Right lobe of liver (tissue), 6 donors: ENCODE data around the gene DCLRE1B. TPM values are rescaled to one million over a fixed set of nuclear protein-coding genes. Genes with fewer than 3 reads are reported as not detected.
"Not testable (repeated sequence)": the region's sequence is repeated elsewhere in the genome, so short reads cannot be mapped to it uniquely, and the experiment has no call there.

Experiments
- ATAC-seq, 4 donors: fragments of 200-7000 bp; cut with Tn5 transposase; one replicate each; pipeline ENCODE4 v1.9.1; 2020; ENCODE audit warnings: mild to moderate bottlenecking in 4 of 4, moderate library complexity in 4 of 4
- DNase-seq, 3 donors: peaks; one replicate each; pipeline ENCODE4 v3.0.0-alpha.2; 2020
- H3K27ac ChIP-seq, 3 donors: fragments of 200-600 bp; one replicate each; pipeline ENCODE4 v1.8.0; 2022
- H3K27me3 ChIP-seq, 2 donors: fragments of 200-600 bp; one replicate each; pipeline ENCODE4 v1.8.0; 2022
- H3K36me3 ChIP-seq, 4 donors: fragments of 200-600 bp; sonication (generic) in 1 of 4; one replicate each; pipeline versions ENCODE4 v1.5.1 to v1.8.0; 2017 to 2022; ENCODE audit warnings: control low read depth in 1 of 4
- H3K4me1 ChIP-seq, 4 donors: fragments of 200-600 bp; sonication (generic) in 1 of 4; one replicate each; pipeline versions ENCODE4 v1.5.1 to v1.8.0; 2017 to 2022; ENCODE audit warnings: control low read depth in 1 of 4
- H3K4me3 ChIP-seq, 3 donors: fragments of 200-600 bp; one replicate each; pipeline ENCODE4 v1.8.0; 2022
- H3K9me3 ChIP-seq, 4 donors: fragments of 200-600 bp; sonication (generic) in 1 of 4; one replicate each; pipeline versions ENCODE4 v1.5.1 to v1.8.0; 2017 to 2022; ENCODE audit warnings: control low read depth in 1 of 4
- POLR2A ChIP-seq: fragments of 450-650 bp; IDR thresholded peaks from one replicate; pipeline ENCODE4 v1.6.1; 2017; ENCODE audit warnings: antibody characterized with exemption, mild to moderate bottlenecking
- WGBS: methylation state at CpG from one replicate; pipeline ENCODE4 v1.1.6; 2018; ENCODE audit warnings: low coverage, low lambda C conversion rate; ENCODE audit not compliant: insufficient coverage; ENCODE audit errors: missing lambda C conversion rate; 5-methylcytosine and 5-hydroxymethylcytosine counted together
- intact Hi-C, 2 donors: fragments of 100-400 bp; cut with DNase I; formaldehyde crosslinking; loops; one replicate each; pipeline versions ENCODE4 v1.11.2 to v1.14.1; 2022
- total RNA-seq, 6 experiments: library from RNA; depleted of rRNA in 2 of 6; stranded (reverse); fragments of >200 nt in 2 of 6; fragmentation: NEBNext Ultra II Directional in 3 of 6; extraction: Animal tissue kit (Norgen Biotek cat#: 25700) in 3 of 6; gene quantifications; one replicate each; pipeline versions ENCODE4 v1.1.0 to v1.2.4, GENCODE V29; 2016 to 2023
- TF ChIP-seq, protein P1 (sequence below), 4 donors: fragments of 200-600 bp in 3 of 4; fragments of 450-650 bp in 1 of 4; IDR thresholded peaks; one replicate each; pipeline versions ENCODE4 v1.5.1 to v1.8.0; 2016 to 2022; ENCODE audit warnings: antibody characterized with exemption in 4 of 4, mild to moderate bottlenecking in 2 of 4
- donor health status: DM: no; HTN: yes; CAD: no.
- donor health status: DM: no; HTN: no; CAD: no.
- donor health status: DM: no; HTN: no; CAD: no.
- donor health status: DM: no; HTN: yes; CAD: no.
- donor health status: DM: no; HTN: yes; CAD: no.

Gene DCLRE1B
- total RNA-seq, 6 experiments from 2014 or later = 1.6 to 3.3 (median 1.9) TPM

DNA sequence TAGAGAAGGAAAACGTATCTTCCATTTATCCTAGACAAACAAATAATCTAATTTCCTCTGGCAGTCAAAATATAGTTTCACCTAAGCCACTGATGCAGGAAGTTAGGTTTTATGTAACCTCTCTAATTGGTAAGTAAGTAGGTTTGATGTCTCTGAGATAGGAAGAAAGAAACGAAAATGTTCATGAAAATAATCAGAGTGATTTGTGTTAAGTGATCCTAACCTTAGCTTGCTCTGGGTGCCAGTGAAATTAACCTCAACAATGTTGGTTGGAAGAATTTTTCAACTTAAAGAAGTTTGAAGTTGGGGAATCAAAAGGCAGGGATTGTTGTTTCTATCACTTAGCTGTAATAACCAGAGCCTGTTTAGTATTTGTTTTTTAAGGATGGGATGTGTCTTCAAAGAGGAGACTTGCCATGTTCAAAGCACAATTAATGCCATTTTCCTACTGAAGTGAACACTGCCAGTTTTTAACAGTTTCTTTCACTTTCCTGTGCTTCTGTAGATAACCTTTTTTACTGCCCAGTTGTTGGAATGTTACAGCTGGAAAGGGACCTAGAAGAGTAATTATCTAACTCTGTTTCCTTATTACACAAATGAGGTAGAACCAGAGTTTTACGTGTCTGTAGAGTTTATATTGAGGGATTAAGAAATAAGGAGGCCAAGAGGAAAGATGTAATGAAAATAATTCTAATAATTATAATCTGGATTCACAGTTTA, 42.4 kb downstream of the DCLRE1B start:
- ATAC-seq = peak in 2 of 4 donors; percentile 18 to 51
- Histone ChIP-seq H3K4me3 (no peak overlapping the region), H3K9me3 (no peaks in the 10 kb centered on the region), H3K27me3 (no peaks in the 10 kb centered on the region), H3K4me1 (peaks cover 0 to 38% (median 22%) of the 10 kb centered on the region in 4 donors), H3K36me3 (no peaks in the 10 kb centered on the region), H3K27ac (peak overlapping the region in 2 of 3 donors; percentile 2 to 16)
- intact Hi-C loops = no loop called here
- WGBS = 15% methylated on average over 3 of the region's 3 CpGs
- no peak for TF ChIP-seq POLR2A
- TF ChIP-seq, protein P1, sequence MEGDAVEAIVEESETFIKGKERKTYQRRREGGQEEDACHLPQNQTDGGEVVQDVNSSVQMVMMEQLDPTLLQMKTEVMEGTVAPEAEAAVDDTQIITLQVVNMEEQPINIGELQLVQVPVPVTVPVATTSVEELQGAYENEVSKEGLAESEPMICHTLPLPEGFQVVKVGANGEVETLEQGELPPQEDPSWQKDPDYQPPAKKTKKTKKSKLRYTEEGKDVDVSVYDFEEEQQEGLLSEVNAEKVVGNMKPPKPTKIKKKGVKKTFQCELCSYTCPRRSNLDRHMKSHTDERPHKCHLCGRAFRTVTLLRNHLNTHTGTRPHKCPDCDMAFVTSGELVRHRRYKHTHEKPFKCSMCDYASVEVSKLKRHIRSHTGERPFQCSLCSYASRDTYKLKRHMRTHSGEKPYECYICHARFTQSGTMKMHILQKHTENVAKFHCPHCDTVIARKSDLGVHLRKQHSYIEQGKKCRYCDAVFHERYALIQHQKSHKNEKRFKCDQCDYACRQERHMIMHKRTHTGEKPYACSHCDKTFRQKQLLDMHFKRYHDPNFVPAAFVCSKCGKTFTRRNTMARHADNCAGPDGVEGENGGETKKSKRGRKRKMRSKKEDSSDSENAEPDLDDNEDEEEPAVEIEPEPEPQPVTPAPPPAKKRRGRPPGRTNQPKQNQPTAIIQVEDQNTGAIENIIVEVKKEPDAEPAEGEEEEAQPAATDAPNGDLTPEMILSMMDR (IDR thresholded peaks at IDR 0.05) = no peak
- DNase-seq = no peak

DNA sequence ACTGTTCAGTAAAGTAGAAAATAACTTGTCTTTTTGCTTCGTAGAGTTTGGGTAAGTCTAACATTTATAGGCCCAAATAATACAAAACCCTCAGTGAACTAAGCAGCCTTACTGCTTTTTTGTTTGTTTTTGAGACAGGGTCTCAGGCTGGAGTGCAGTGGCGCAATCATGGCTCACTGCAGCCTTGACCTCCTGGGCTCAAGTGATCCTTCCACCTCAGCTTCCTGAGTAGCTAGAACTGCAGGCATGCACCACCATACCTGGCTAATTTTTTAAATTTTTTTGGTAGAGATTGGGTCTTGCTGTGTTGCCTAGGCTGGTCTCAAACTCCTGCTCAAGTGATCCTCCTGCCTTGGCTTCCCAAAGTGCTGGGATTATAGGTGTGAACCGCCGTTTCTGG, 43.0 kb downstream of the DCLRE1B start:
- H3K27me3 ChIP-seq, H3K36me3 ChIP-seq, H3K9me3 ChIP-seq, H3K4me3 ChIP-seq, intact Hi-C loops, DNase-seq: not testable (repeated sequence)
- 65% methylated on average over 4 of the region's 4 CpGs for WGBS
- Histone ChIP-seq H3K27ac (peak overlapping the region in 1 of 3 donors; percentile 16), H3K4me1 (peaks cover 0 to 38% (median 22%) of the 10 kb centered on the region in 4 donors)
- ATAC-seq = peak in 3 of 4 donors; percentile 21 to 38 (median 22)

DNA sequence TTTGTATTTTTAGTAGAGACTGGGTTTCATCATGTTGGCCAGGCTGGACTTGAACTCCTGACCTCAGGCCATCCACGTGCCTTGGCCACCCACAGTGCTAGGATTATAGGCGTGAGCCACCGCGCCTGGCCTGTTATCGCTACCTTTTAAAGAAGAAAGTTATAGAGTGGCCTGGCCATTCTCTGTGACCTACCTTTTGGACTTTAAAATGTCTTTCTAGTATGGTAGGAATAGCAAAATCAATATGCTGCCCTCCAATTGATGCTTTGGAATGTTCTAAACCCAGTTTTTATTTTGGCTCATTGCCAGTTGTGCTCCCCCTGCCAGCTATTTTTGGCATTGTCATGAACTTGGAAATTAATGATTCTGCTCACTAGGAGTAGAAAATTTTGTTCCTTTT, 43.9 kb downstream of the DCLRE1B start:
- no peak overlapping the region for H3K4me3 ChIP-seq
- peak overlapping the region in 1 of 3 donors; percentile 16 for H3K27ac ChIP-seq
- intact Hi-C loops = no loop called here
- TF ChIP-seq POLR2A = no peak
- TF ChIP-seq, protein P1 (IDR thresholded peaks at IDR 0.05) = peak; percentile 18 to 58 (median 29)
- no peaks in the 10 kb centered on the region for H3K27me3 ChIP-seq
- H3K36me3 ChIP-seq = no peaks in the 10 kb centered on the region
- H3K9me3 ChIP-seq = no peaks in the 10 kb centered on the region
- H3K4me1 ChIP-seq = peaks cover 0 to 38% (median 22%) of the 10 kb centered on the region in 4 donors
- 43% methylated on average over 5 of the region's 5 CpGs for WGBS
- peak; percentile 29 to 72 (median 68) for DNase-seq
- peak; percentile 46 to 75 (median 67) for ATAC-seq

DNA sequence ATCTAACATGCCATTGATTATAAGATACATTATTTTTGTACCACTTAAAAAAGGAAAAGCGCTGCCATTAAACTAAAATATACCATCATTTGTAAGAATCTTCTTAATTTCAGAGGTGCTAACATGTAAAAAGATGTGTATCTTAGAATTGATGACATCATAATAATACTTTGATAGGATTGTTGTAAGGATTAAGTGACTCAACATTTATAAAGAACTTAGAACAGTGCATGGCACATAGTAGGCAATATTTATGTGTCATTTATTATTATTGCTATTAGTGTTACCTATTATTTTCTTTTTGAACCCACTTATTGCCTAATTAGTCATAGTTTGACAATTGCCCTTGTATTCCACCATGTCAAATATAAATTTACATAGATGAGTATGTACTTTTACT, 45.8 kb downstream of the DCLRE1B start:
- intact Hi-C loops = no loop called here
- DNase-seq (no peak), ATAC-seq (no peak)

DNA sequence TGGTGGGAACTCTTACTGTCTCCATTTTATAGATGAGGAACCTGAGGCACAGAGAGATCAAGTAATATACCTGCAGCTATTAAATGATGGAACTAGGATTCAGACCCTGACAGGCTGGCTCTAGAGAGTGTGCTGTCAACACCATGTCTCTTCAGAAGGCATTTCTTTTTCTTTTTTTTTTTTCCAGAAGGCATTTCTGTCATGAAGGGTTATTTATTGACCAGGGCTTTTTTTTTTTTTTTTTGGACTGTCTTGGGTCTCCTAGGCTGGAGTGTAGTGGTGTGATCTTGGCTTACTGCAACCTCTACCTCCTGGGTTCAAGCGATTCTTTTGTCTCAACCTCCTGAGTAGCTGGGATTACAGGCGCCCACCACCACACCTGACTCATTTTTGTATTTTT, 46.6 kb downstream of the DCLRE1B start:
- 100% methylated on average over 2 of the region's 2 CpGs for WGBS
- Histone ChIP-seq H3K4me3 (no peak overlapping the region), H3K36me3 (peaks cover 0 to 6% (median 3%) of the 10 kb centered on the region in 4 donors), H3K4me1 (peaks cover 0 to 30% (median 13%) of the 10 kb centered on the region in 4 donors), H3K9me3 (no peaks in the 10 kb centered on the region), H3K27ac (no peak overlapping the region), H3K27me3 (no peaks in the 10 kb centered on the region)
- ATAC-seq (no peak), DNase-seq (no peak)
- intact Hi-C loops = no loop called here
- TF ChIP-seq, protein P1 (IDR thresholded peaks at IDR 0.05) = no peak
- TF ChIP-seq POLR2A = no peak

More for the DNA sequence above, 45.8 kb downstream of the DCLRE1B start:
- TF ChIP-seq, protein P1 (IDR thresholded peaks at IDR 0.05) = no peak
- TF ChIP-seq POLR2A = no peak
- H3K4me3 ChIP-seq = no peak overlapping the region
- WGBS = 100% methylated on average over 1 of the region's 1 CpG
- no peaks in the 10 kb centered on the region for H3K27me3 ChIP-seq
- H3K36me3 ChIP-seq = peaks cover 0 to 1% (median 0%) of the 10 kb centered on the region in 4 donors
- peaks cover 0 to 38% (median 19%) of the 10 kb centered on the region in 4 donors for H3K4me1 ChIP-seq
- no peaks in the 10 kb centered on the region for H3K9me3 ChIP-seq
- H3K27ac ChIP-seq = no peak overlapping the region
